Measurements from ENCODE around the gene AFDN. TPM values are rescaled to one million over a fixed set of nuclear protein-coding genes. Genes with fewer than 3 reads are reported as not detected.

Gene AFDN
- total RNA-seq, 1 donor from 2014 or later = 162 TPM

DNA sequence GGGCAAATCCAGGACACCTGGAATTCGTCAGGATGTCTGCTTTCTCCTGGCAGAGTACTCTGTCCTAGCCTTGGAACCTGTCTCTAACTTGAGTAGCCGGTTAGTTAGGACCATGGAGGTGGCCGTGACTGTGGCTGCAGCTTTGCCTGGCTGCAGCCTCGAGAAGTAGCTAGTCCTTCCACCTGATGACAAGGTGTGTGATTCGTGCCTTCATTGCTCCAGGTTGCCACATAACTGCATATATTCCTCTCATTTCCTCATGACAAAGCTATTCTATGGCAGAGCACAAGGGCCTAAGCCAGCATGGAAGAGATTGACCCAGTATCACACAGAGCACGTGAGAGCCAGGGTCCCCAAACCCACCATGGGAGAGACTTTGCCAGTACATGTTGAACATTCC lies 130.9 kb downstream of the AFDN start:
- H3K27me3 ChIP-seq = no peaks in the 10 kb centered on the region

DNA sequence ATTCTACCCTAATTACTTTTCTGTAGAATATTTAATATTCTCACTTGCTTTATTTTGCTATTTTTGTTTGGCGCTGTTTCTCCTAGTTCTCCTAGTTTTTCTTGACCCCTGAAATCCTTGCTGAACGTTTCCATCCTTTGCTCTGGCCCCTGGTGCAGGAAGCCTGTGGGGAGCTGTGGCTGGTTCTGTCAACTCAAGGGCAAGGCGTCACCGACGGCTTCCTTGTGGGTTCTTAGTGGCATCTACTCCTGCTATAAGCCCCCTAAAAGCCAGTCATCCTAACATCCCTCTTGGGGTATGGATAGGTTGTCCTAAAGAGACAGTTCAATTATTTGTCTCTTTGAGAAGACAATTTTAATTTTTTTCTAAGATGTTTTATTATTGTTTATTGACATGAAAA lies 133.9 kb downstream of the AFDN start:
- peaks cover 0 to 6% of the 10 kb centered on the region in 2 donors for H3K36me3 ChIP-seq
- H3K4me3 ChIP-seq = no peak overlapping the region
- no peaks in the 10 kb centered on the region for H3K4me1 ChIP-seq
- no peaks in the 10 kb centered on the region for H3K27me3 ChIP-seq
- DNase-seq (ENCODE audit: extremely low spot score in 2 of 2) = no peak
- no peaks in the 10 kb centered on the region for H3K9me3 ChIP-seq
- no peak overlapping the region for H3K27ac ChIP-seq
- no peak for TF ChIP-seq POLR2A (IDR thresholded peaks at IDR 0.05)
- intact Hi-C loops (cut with DNase I) = no loop called here

More for the DNA sequence above, 130.9 kb downstream of the AFDN start:
- DNase-seq (ENCODE audit: extremely low spot score in 2 of 2) = no peak
- intact Hi-C loops (cut with DNase I) = no loop called here
- Histone ChIP-seq H3K9me3 (no peaks in the 10 kb centered on the region), H3K27ac (no peak overlapping the region), H3K4me3 (no peak overlapping the region), H3K36me3 (peaks cover 0 to 4% of the 10 kb centered on the region in 2 donors), H3K4me1 (no peaks in the 10 kb centered on the region)
- TF ChIP-seq POLR2AphosphoS5 (IDR thresholded peaks at IDR 0.05; ENCODE audit: insufficient read depth in 1 of 2, low read depth in 1 of 2) = no peak
- no peak for TF ChIP-seq POLR2A (IDR thresholded peaks at IDR 0.05)
- TF ChIP-seq, protein P1, sequence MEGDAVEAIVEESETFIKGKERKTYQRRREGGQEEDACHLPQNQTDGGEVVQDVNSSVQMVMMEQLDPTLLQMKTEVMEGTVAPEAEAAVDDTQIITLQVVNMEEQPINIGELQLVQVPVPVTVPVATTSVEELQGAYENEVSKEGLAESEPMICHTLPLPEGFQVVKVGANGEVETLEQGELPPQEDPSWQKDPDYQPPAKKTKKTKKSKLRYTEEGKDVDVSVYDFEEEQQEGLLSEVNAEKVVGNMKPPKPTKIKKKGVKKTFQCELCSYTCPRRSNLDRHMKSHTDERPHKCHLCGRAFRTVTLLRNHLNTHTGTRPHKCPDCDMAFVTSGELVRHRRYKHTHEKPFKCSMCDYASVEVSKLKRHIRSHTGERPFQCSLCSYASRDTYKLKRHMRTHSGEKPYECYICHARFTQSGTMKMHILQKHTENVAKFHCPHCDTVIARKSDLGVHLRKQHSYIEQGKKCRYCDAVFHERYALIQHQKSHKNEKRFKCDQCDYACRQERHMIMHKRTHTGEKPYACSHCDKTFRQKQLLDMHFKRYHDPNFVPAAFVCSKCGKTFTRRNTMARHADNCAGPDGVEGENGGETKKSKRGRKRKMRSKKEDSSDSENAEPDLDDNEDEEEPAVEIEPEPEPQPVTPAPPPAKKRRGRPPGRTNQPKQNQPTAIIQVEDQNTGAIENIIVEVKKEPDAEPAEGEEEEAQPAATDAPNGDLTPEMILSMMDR (IDR thresholded peaks at IDR 0.05) = no peak

DNA sequence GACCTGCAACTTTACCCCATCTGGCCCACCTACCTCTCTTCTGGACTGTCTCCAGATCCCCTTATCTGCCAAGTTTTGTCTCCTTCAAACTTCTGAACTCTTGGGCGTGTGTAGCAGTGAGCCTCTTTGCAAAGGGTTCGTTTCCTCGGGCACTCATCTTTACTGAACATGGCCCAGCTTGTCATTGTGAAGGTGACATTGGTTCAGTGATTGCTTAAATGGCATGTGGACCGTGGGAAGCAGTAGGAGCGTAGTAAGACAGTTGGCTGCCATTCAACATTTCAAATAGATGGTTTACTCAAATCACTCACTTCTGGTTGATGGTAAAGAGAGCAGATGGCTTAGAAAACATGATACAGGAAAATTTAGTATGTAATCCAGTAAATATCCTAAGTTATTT lies 136.0 kb downstream of the AFDN start:
- Histone ChIP-seq H3K9me3 (no peaks in the 10 kb centered on the region), H3K4me1 (no peaks in the 10 kb centered on the region), H3K27me3 (no peaks in the 10 kb centered on the region), H3K4me3 (no peak overlapping the region), H3K36me3 (peaks cover 0 to 21% of the 10 kb centered on the region in 2 donors), H3K27ac (no peak overlapping the region)
- no peak for TF ChIP-seq POLR2AphosphoS5 (IDR thresholded peaks at IDR 0.05; ENCODE audit: insufficient read depth in 1 of 2, low read depth in 1 of 2)
- TF ChIP-seq, protein P1 (IDR thresholded peaks at IDR 0.05) = no peak
- no peak for TF ChIP-seq POLR2A (IDR thresholded peaks at IDR 0.05)
- DNase-seq (ENCODE audit: extremely low spot score in 2 of 2) = no peak
- intact Hi-C loops (cut with DNase I) = no loop called here

DNA sequence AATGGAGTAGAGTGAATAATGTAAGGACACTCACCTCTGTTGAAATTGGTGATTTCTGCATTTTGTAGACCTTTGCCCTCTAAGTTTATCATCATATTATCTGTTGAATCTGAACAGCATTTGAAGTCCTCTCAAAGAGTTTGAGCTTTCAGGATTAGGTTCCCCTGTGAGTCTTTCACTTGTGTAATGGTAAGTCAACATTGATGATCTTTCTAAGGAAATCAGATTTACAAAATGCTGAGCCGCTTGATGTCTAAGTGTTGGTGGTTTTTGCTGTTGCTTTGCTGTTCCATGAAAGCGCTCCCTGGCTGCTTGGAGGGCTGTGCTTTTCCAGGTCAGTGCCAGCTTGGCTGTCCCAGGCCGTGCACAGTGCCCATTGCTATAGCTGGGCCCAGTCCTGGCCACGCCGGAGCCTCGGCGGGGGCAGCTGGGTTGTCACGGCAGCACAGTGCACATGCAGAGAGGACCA lies 136.9 kb downstream of the AFDN start:
- no peaks in the 10 kb centered on the region for H3K4me1 ChIP-seq
- H3K27me3 ChIP-seq = no peaks in the 10 kb centered on the region
- DNase-seq (ENCODE audit: extremely low spot score in 2 of 2) = no peak
- TF ChIP-seq POLR2AphosphoS5 (IDR thresholded peaks at IDR 0.05; ENCODE audit: insufficient read depth in 1 of 2, low read depth in 1 of 2) = no peak
- no peak for TF ChIP-seq POLR2A (IDR thresholded peaks at IDR 0.05)
- TF ChIP-seq, protein P1 (IDR thresholded peaks at IDR 0.05) = no peak
- intact Hi-C loops (cut with DNase I) = no loop called here
- no peak overlapping the region for H3K27ac ChIP-seq
- peaks cover 0 to 27% of the 10 kb centered on the region in 2 donors for H3K36me3 ChIP-seq
- no peak overlapping the region for H3K4me3 ChIP-seq
- no peaks in the 10 kb centered on the region for H3K9me3 ChIP-seq

DNA sequence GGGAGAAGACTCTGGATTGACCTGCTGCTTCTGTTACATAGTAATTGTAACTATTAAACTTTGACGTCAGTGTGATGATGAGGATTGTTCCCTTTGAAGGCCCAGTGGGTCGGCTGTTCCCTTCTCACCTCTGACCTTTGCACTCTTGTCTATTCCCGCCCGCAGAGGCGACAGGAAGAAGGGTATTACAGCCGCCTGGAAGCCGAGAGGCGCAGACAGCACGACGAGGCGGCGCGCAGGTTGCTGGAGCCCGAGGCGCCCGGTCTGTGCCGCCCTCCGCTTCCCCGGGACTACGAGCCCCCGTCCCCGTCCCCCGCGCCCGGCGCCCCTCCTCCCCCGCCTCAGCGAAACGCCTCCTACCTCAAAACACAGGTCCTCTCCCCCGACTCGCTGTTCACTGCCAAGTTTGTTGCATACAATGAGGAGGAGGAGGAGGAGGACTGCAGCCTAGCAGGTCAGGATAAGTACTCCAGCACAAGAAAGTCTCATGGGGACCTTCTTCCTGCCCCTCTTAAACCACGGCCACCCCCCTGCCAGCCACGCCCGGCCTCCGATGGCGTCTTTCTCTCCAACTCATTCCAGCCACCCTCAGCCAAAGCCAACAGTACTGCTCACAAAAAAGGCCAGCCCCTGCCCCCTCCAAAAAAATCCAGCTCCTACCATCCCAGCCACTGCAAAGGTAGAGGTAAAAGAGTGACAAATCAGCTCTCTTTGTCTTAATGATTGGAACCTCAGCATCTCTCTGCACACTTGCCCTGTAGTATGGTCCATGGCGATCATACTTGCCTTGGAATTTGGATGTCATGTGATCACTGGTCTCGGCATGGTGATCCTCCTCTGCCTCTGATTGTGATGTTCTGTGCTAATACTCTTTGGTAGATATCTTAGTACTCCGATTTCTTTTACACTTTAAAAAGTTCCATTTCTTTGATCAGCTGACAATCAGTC lies 139.2 kb downstream of the AFDN start:
- TF ChIP-seq, protein P1 (IDR thresholded peaks at IDR 0.05) = no peak
- TF ChIP-seq POLR2AphosphoS5 (IDR thresholded peaks at IDR 0.05; ENCODE audit: insufficient read depth in 1 of 2, low read depth in 1 of 2) = no peak
- no peak for TF ChIP-seq POLR2A (IDR thresholded peaks at IDR 0.05)
- Histone ChIP-seq H3K4me1 (no peaks in the 10 kb centered on the region), H3K36me3 (peaks cover 0 to 27% of the 10 kb centered on the region in 2 donors), H3K9me3 (no peaks in the 10 kb centered on the region), H3K4me3 (no peak overlapping the region), H3K27ac (no peak overlapping the region), H3K27me3 (no peaks in the 10 kb centered on the region)
- no peak for DNase-seq (ENCODE audit: extremely low spot score in 2 of 2)
- intact Hi-C loops (cut with DNase I) = no loop called here

All from vagina (tissue), 2 donors.